GM19099 (cell line): ENCODE measurements around the gene PTPRN2.

ENCODE experiments used
- POLR2A ChIP-seq: IDR thresholded peaks from 3 replicates; pipeline ENCODE4 v1.6.1; 2011; ENCODE audit warnings: low read depth; ENCODE audit not compliant: insufficient read length; ENCODE audit errors: extremely low read depth

Gene PTPRN2

GRCh38 chr7:158068853-158069252 lies 518.8 kb downstream of the PTPRN2 start:
- TF ChIP-seq POLR2A, result no peak

- no peak for TF ChIP-seq POLR2A
Observed at GRCh38 chr7:158067931-158068482, 519.6 kb downstream of the PTPRN2 start.

- no peak for TF ChIP-seq POLR2A
Observed at GRCh38 chr7:158067219-158067930, 520.2 kb downstream of the PTPRN2 start.

- TF ChIP-seq POLR2A, result no peak
Observed at GRCh38 chr7:158066085-158066484, 521.5 kb downstream of the PTPRN2 start.

GRCh38 chr7:158065340-158065739 lies 522.3 kb downstream of the PTPRN2 start:
- no peak for TF ChIP-seq POLR2A

- TF ChIP-seq POLR2A, result no peak
Observed at GRCh38 chr7:158064631-158065030, 523.0 kb downstream of the PTPRN2 start.

GRCh38 chr7:158063850-158064610 lies 523.6 kb downstream of the PTPRN2 start:
- TF ChIP-seq POLR2A, result no peak

- TF ChIP-seq POLR2A, result no peak
Observed at GRCh38 chr7:158062661-158063060, 525.0 kb downstream of the PTPRN2 start.

GRCh38 chr7:158061884-158062656 lies 525.6 kb downstream of the PTPRN2 start:
- no peak for TF ChIP-seq POLR2A

GRCh38 chr7:158061026-158061630 lies 526.5 kb downstream of the PTPRN2 start:
- TF ChIP-seq POLR2A, result no peak

GRCh38 chr7:158060216-158060615 lies 527.4 kb downstream of the PTPRN2 start:
- TF ChIP-seq POLR2A, result no peak

- no peak for TF ChIP-seq POLR2A
Observed at GRCh38 chr7:158057446-158057845, 530.2 kb downstream of the PTPRN2 start.

GRCh38 chr7:158056761-158057160 lies 530.9 kb downstream of the PTPRN2 start:
- TF ChIP-seq POLR2A, result no peak

GRCh38 chr7:158055726-158056510 lies 531.7 kb downstream of the PTPRN2 start:
- TF ChIP-seq POLR2A, result no peak
